ENCODE data around the gene BCO2.

BCO2 gene

GRCh38 chr11:112215621-112216020, 40.3 kb downstream of the BCO2 start:
- no peak for DNase-seq (ENCODE audit: low read depth)

GRCh38 chr11:112216561-112217105, 41.3 kb downstream of the BCO2 start:
- DNase-seq (ENCODE audit: low read depth) = no peak

- DNase-seq (ENCODE audit: low read depth) = peak; percentile 35
These were observed 44.3 kb downstream of the BCO2 start for GRCh38 chr11:112219476-112220232.

- no peak for DNase-seq (ENCODE audit: low read depth)
These were observed 46.0 kb downstream of the BCO2 start for GRCh38 chr11:112221274-112221835.

- DNase-seq (ENCODE audit: low read depth) = no peak
These were observed 47.0 kb downstream of the BCO2 start for GRCh38 chr11:112222303-112222702.

- DNase-seq (ENCODE audit: low read depth) = no peak
These were observed 47.8 kb downstream of the BCO2 start for GRCh38 chr11:112223121-112223520.

- no peak for DNase-seq (ENCODE audit: low read depth)
These were observed 48.6 kb downstream of the BCO2 start for GRCh38 chr11:112223754-112224532.

- DNase-seq (ENCODE audit: low read depth) = no peak
These were observed 50.4 kb downstream of the BCO2 start for GRCh38 chr11:112225753-112226061.

- peak; percentile 57 for DNase-seq (ENCODE audit: low read depth)
These were observed 50.9 kb downstream of the BCO2 start, which contains the start of gene PTS for GRCh38 chr11:112226062-112226830. TSS of gene PTS (plus strand) at chr11:112226428. CDS start at chr11:112226444, 16 bp downstream.

GRCh38 chr11:112226831-112227401, 51.6 kb downstream of the BCO2 start:
- peak; percentile 8 for DNase-seq (ENCODE audit: low read depth)

- DNase-seq (ENCODE audit: low read depth) = no peak
These were observed 52.2 kb downstream of the BCO2 start for GRCh38 chr11:112227471-112227870.

- no peak for DNase-seq (ENCODE audit: low read depth)
These were observed 53.4 kb downstream of the BCO2 start for GRCh38 chr11:112228706-112229105.

- DNase-seq (ENCODE audit: low read depth) = no peak
These were observed 53.8 kb downstream of the BCO2 start for GRCh38 chr11:112229159-112229558.

GRCh38 chr11:112229746-112230433, 54.6 kb downstream of the BCO2 start:
- DNase-seq (ENCODE audit: low read depth) = no peak

GRCh38 chr11:112231952-112232351, 56.6 kb downstream of the BCO2 start:
- DNase-seq (ENCODE audit: low read depth) = no peak

- no peak for DNase-seq (ENCODE audit: low read depth)
These were observed 60.6 kb downstream of the BCO2 start for GRCh38 chr11:112235750-112236390.

GRCh38 chr11:112237451-112237850, 62.1 kb downstream of the BCO2 start:
- no peak for DNase-seq (ENCODE audit: low read depth)

- no peak for DNase-seq (ENCODE audit: low read depth)
These were observed 62.7 kb downstream of the BCO2 start for GRCh38 chr11:112238041-112238440.

- no peak for DNase-seq (ENCODE audit: low read depth)
These were observed 66.2 kb downstream of the BCO2 start for GRCh38 chr11:112241486-112241885.

GRCh38 chr11:112247201-112247600, 71.9 kb downstream of the BCO2 start:
- no peak for DNase-seq (ENCODE audit: low read depth)

GRCh38 chr11:112248201-112248600, 72.9 kb downstream of the BCO2 start:
- DNase-seq (ENCODE audit: low read depth) = no peak

All from CMK (cell line).